K562 (cell line): Measurements from ENCODE around the gene PRPSAP2. TPM values are rescaled to one million over a fixed set of nuclear protein-coding genes. Genes with fewer than 3 reads are reported as not detected.

Experiments
- ATAC-seq: fragments of 200-7000 bp; cut with Tn5 transposase; 3 replicates; pipeline ENCODE4 v1.9.1; 2020; ENCODE audit warnings: moderate library complexity
- BruUV-seq: library from RNA; stranded (reverse); fragments of 400-500 nt; replicated peaks from 2 replicates; lab custom pipeline; 2021; lab: Mats Ljungman, UMichigan
- CTCF ChIA-PET: fragments of 300-600 bp; formaldehyde crosslinking; extraction: SDS; loops from one replicate; lab custom pipeline; 2021; ENCODE audit warnings: low intra/inter-chr PET ratio; lab: Yijun Ruan, JAX
- POLR2A ChIA-PET: fragments of 300-600, 350-650 bp; sonication (Branson Sonifier 250); formaldehyde crosslinking; extraction: SDS; loops from one replicate; lab custom pipeline; 2021; ENCODE audit warnings: antibody characterized with exemption, inconsistent platforms; lab: Yijun Ruan, JAX
- DNase-seq, 4 experiments: peaks; one replicate each; pipeline versions ENCODE4 v3.0.0 to v3.0.0-alpha.2; 2011 to 2018; ENCODE audit warnings: low spot score in 3 of 4, mixed read lengths in 3 of 4; ENCODE audit errors: extremely low read depth in 1 of 4
- FAIRE-seq: peaks from 2 replicates; lab custom pipeline; 2011; peaks lifted over from hg19 to GRCh38; lab: Jason Lieb, UNC
- H2AFZ ChIP-seq: 2 replicates; pipeline ENCODE4 v1.6.0; 2011; ENCODE audit warnings: low read depth, low read length, control low read depth, inconsistent platforms
- H3K27ac ChIP-seq: fragments of 200-600 bp; 3 replicates; pipeline ENCODE4 v1.8.0; 2011; ENCODE audit warnings: low read depth, mild to moderate bottlenecking, control low read depth, inconsistent platforms, low read length, moderate library complexity, mixed read lengths; ENCODE audit errors: extremely low read depth
- H3K27me3 ChIP-seq, 2 experiments: fragments of 300-600 bp in 1 of 2; 2 replicates in 1 of 2; 3 replicates in 1 of 2; pipeline versions ENCODE4 v1.6.0 to v1.8.0; 2011; ENCODE audit warnings: inconsistent platforms in 2 of 2, low read length in 2 of 2, mild to moderate bottlenecking in 1 of 2, mixed read lengths in 1 of 2, moderate library complexity in 1 of 2; ENCODE audit not compliant: control insufficient read depth in 2 of 2, insufficient read depth in 2 of 2
- H3K36me3 ChIP-seq: fragments of 300-600 bp; 3 replicates; pipeline ENCODE4 v1.8.0; 2011; ENCODE audit warnings: mild to moderate bottlenecking, low read length, inconsistent platforms; ENCODE audit not compliant: control insufficient read depth, insufficient read depth
- H3K4me1 ChIP-seq, 2 experiments: fragments of 200-600 bp in 1 of 2; replicated peaks in 1 of 2; 2 replicates in 1 of 2; 3 replicates in 1 of 2; pipeline versions ENCODE4 v1.5.1 to v1.8.0; 2011; ENCODE audit warnings: inconsistent platforms in 2 of 2, low read length in 2 of 2, mild to moderate bottlenecking in 1 of 2, mixed read lengths in 1 of 2, moderate library complexity in 1 of 2; ENCODE audit not compliant: control insufficient read depth in 2 of 2, insufficient read depth in 2 of 2
- H3K4me2 ChIP-seq: 2 replicates; pipeline ENCODE4 v1.6.1; 2011; ENCODE audit warnings: low read length, control low read depth, inconsistent platforms, mixed read lengths; ENCODE audit not compliant: insufficient read depth
- H3K4me3 ChIP-seq: fragments of 200-600 bp; sonication (generic), shearing (Covaris generic); 2 replicates; pipeline ENCODE4 v1.5.1; 2016; ENCODE audit warnings: control low read depth, inconsistent platforms
- H3K79me2 ChIP-seq: fragments of 200-600 bp; 3 replicates; pipeline ENCODE4 v1.8.0; 2011; ENCODE audit warnings: low read length, inconsistent platforms; ENCODE audit not compliant: control insufficient read depth, insufficient read depth
- H3K9ac ChIP-seq, 2 experiments: 2 replicates each; pipeline versions ENCODE4 v1.6.0 to v1.6.1; 2011; ENCODE audit warnings: low read depth in 2 of 2, low read length in 2 of 2, control low read depth in 1 of 2, inconsistent platforms in 1 of 2, mild to moderate bottlenecking in 1 of 2, mixed read lengths in 1 of 2; ENCODE audit not compliant: insufficient read depth in 1 of 2
- H3K9me1 ChIP-seq: one replicate; pipeline ENCODE4 v1.6.0; 2011; ENCODE audit warnings: inconsistent platforms, mild to moderate bottlenecking, low read length, moderate library complexity; ENCODE audit not compliant: control insufficient read depth, insufficient read depth
- H3K9me3 ChIP-seq: replicated peaks from 2 replicates; pipeline ENCODE4 v1.5.1; 2011; ENCODE audit warnings: low read depth, low read length, inconsistent platforms; ENCODE audit not compliant: control insufficient read depth, insufficient read depth
- H4K20me1 ChIP-seq: replicated peaks from 2 replicates; pipeline ENCODE4 v1.6.1; 2011; ENCODE audit warnings: low read length, inconsistent platforms, mixed read lengths; ENCODE audit not compliant: control insufficient read depth, insufficient read depth
- CHD4 ChIP-seq: fragments of 200-600 bp; sonication (generic); IDR thresholded peaks from 3 replicates; pipeline ENCODE4 v1.6.1; 2012; ENCODE audit warnings: low read depth, mild to moderate bottlenecking, mixed read lengths, low read length, inconsistent platforms; ENCODE audit not compliant: insufficient read depth, insufficient replicate concordance, poor library complexity, severe bottlenecking
- FOXA3 ChIP-seq, 2 experiments: fragments of 450-650 bp in 1 of 2; sonication (generic) in 1 of 2; formaldehyde crosslinking; IDR thresholded peaks in 1 of 2; conservative IDR thresholded peaks in 1 of 2; 2 replicates each; pipeline versions ENCODE4 v1.4.0 to v1.8.0; 2020 to 2022; ENCODE audit warnings: mild to moderate bottlenecking in 2 of 2, missing genetic modification reagents in 1 of 2
- MYBL2 ChIP-seq, 2 experiments: fragments of 450-650 bp in 1 of 2; sonication (generic) in 1 of 2; formaldehyde crosslinking in 1 of 2; IDR thresholded peaks; 2 replicates each; pipeline versions ENCODE4 v1.6.1 to v1.8.1; 2017 to 2022; ENCODE audit warnings: borderline replicate concordance in 1 of 2, inconsistent platforms in 1 of 2, low read depth in 1 of 2, mild to moderate bottlenecking in 1 of 2, missing genetic modification reagents in 1 of 2, moderate library complexity in 1 of 2
- WGBS: fragments of 100-300 bp; shearing (Covaris generic); methylation state at CpG from one replicate; pipeline ENCODE4 v1.1.6; 2016; ENCODE audit warnings: low coverage, mixed read lengths; ENCODE audit not compliant: insufficient coverage; ENCODE audit errors: missing lambda C conversion rate; 5-methylcytosine and 5-hydroxymethylcytosine counted together
- in situ Hi-C: fragments of 300-500 bp; cut with MboI; formaldehyde crosslinking; loops from 4 replicates; pipeline ENCODE4 v1.15.0; 2018; ENCODE audit warnings: inconsistent platforms, mixed read lengths
- intact Hi-C: fragments of 100-400 bp; cut with micrococcal nuclease; formaldehyde crosslinking; loops from 2 replicates; pipeline ENCODE4 v1.14.2; 2022
- polyA plus RNA-seq, 8 experiments: library from polyadenylated mRNA; depleted of rRNA in 4 of 8; stranded (reverse) in 5 of 8; unstranded in 3 of 8; fragments of >200 nt; fragmentation: Nextera tagmentation in 2 of 8; fragmentation: Illumina TruSeq in 1 of 8; extraction: Ambion mirVana in 2 of 8; extraction: Trizol in 1 of 8; gene quantifications; 2 replicates each; pipeline versions ENCODE4 v1.2.1 to v1.2.3, GENCODE V29; 2011 to 2014; ENCODE audit warnings: inconsistent platforms in 1 of 8, missing spikeins in 1 of 8
- total RNA-seq, 7 experiments: library from RNA; depleted of rRNA in 6 of 7; stranded (reverse); fragments of >200 nt in 6 of 7; fragmentation: Illumina TruSeq in 2 of 7; extraction: Trizol in 2 of 7; gene quantifications; 2 replicates each; pipeline versions ENCODE4 v1.2.1 to v1.2.3, GENCODE V29; 2011 to 2021; ENCODE audit warnings: low replicate concordance in 1 of 7
- TF ChIP-seq, protein P1 (sequence below): sonication (generic); formaldehyde crosslinking; IDR thresholded peaks from 2 replicates; pipeline ENCODE4 v1.8.0; 2022; ENCODE audit warnings: mild to moderate bottlenecking, missing genetic modification reagents

Gene PRPSAP2
- total and polyA plus RNA-seq, 9 of the 15 experiments (the other 6 are each of a cell fraction or from before 2014, with no cell fraction given) = 15.5 to 56.7 (median 35.7) TPM

DNA sequence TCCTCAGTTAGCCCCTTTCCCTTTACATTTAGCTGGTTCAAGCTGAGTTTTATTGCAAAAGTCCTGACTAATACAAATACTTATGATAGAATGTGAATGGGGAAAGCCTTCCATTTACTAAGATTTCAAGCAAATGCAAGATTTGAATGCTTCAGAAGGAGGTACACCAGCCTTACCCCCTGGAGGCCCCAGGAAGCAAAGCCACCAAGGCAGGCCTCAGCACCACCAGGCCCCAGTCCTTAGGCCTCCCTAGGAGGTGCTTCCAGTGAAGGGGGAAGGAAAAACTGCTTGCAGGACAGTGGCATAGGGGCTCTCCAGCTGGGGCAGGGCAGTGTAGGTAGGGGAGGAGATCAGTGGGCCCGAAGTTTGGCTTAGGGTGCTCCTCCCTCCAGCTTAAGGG is 7.3 kb upstream of the PRPSAP2 start (continued):
- TF ChIP-seq MYBL2 (IDR thresholded peaks at IDR 0.05; ENCODE audit: low read depth) (no peak), MYBL2 (CRISPR knock-in tag; IDR thresholded peaks at IDR 0.05; ENCODE audit: borderline replicate concordance) (no peak)

DNA sequence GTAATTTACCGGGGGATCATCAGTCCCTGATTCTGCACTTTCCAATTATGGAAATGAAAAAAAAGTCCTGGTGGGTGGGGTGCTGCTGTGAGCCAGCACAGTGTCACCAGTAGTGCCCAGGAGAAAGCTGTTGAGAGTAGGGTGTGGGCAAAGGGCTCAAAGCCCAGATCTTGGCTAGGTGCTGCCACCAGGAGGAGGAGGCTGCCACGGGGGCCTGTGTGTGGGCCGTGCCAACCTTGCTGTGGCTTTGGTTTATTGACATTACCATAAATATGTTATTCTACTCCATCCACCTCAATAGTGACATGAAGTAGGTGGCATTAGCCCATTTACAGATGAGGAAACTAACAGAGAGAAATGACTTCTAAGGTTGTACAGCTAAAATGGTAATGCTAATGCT is 6.7 kb upstream of the PRPSAP2 start:
- no peak for FAIRE-seq
- H3K9me3 ChIP-seq = no peaks in the 10 kb centered on the region
- H3K9ac ChIP-seq = no peak overlapping the region
- H3K4me1 ChIP-seq = peaks cover 0 to 7% of the 10 kb centered on the region in 2 experiments; a peak in 4 of 5 replicates
- 52% methylated on average over 3 of the region's 3 CpGs for WGBS
- no peak overlapping the region for H3K4me2 ChIP-seq
- ATAC-seq = no peak
- in situ Hi-C loops = no loop called here
- no peak overlapping the region for H3K27ac ChIP-seq
- H3K79me2 ChIP-seq = no peaks in the 10 kb centered on the region
- ChIA-PET CTCF (no interaction called here), POLR2A (no interaction called here)
- intact Hi-C loops = no loop called here
- no peak overlapping the region for H3K4me3 ChIP-seq
- H3K27me3 ChIP-seq = no peaks in the 10 kb centered on the region
- BruUV-seq = no TSS peak
- no peak overlapping the region for H2AFZ ChIP-seq
- DNase-seq = no peak
- no peaks in the 10 kb centered on the region for H4K20me1 ChIP-seq
- H3K36me3 ChIP-seq = no peaks in the 10 kb centered on the region
- TF ChIP-seq CHD4 = no peak
- no peak for TF ChIP-seq FOXA3 (CRISPR knock-in tag; conservative IDR thresholded peaks at IDR 0.05 in 1 of 2, IDR thresholded peaks at IDR 0.05 in 1 of 2)
- TF ChIP-seq, protein P1, sequence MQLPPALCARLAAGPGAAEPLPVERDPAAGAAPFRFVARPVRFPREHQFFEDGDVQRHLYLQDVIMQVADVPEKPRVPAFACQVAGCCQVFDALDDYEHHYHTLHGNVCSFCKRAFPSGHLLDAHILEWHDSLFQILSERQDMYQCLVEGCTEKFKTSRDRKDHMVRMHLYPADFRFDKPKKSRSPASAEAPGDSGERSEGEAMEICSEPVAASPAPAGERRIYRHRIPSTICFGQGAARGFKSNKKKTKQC (CRISPR knock-in tag) = no peak
- H3K9me1 ChIP-seq = no peaks in the 10 kb centered on the region
